ENCODE results near the gene SPATA20. TPM values are rescaled to one million over a fixed set of nuclear protein-coding genes. Genes with fewer than 3 reads are reported as not detected.

SPATA20 gene
- total RNA-seq, 4 donors from 2014 or later, result 34.1 to 67.3 (median 38.1) TPM

- H3K4me1 ChIP-seq, result peaks cover 4 to 15% (median 14%) of the 10 kb centered on the region in 3 donors
- H3K27ac ChIP-seq, result no peak overlapping the region
- H3K36me3 ChIP-seq, result no peaks in the 10 kb centered on the region
- TF ChIP-seq POLR2A (IDR thresholded peaks at IDR 0.05) (no peak), CTCF (IDR thresholded peaks at IDR 0.05) (no peak)
- intact Hi-C loops (cut with DNase I), result no loop called here
- H3K27me3 ChIP-seq, result peaks cover 0 to 10% (median 0%) of the 10 kb centered on the region in 4 donors
- 29 to 62% methylated on average over 5 to 6 of the region's 6 CpGs for WGBS, 2 donors
- no peaks in the 10 kb centered on the region for H3K9me3 ChIP-seq
- H3K4me3 ChIP-seq, result no peak overlapping the region
- no peak for DNase-seq
These were observed 37.8 kb downstream of the SPATA20 start for GRCh38 chr17:50584749-50585148.

DNA sequence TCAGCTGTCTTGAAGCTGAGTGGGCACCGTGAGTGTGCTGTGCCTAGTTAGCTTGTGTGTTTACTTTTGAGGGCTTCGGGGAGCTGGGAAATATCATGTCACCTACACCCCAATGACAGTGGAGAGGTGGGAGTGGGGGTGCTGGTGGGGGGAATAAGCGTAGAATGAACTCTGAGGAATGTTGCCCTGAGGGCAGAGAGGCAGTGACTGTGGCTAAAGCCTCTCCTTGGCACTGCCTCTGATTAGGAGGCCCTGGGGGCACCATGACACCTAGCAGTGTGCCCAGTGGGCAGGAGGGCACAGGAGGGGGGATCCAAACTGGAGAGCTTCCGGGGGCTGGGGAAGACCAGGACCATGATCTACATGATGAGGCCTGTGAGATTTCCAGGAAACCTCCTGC is 38.4 kb downstream of the SPATA20 start:
- intact Hi-C loops (cut with DNase I), result no loop called here

DNA sequence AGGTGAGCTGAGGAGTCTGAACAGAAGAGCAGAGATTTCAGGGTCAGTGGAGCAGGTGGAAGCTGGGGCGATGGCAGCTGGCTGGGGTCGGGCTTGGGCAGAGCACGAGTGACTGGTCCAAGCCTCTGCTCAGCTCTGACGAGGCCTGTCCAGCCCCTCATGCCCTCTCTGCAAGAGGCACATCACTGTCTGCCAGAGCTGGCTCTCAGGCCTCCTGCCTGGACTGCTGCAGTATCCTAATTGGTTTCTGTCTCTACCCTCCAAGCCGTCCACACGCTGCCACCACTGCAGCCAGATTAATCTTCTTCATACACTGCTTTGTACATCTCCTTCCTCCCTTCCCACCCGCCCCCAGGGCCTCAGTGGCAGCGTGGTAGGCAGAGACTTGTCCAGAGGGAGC is 38.9 kb downstream of the SPATA20 start:
- WGBS, 2 donors, result 58 to 74% methylated on average over 4 to 6 of the region's 8 CpGs
- H3K36me3 ChIP-seq, result no peaks in the 10 kb centered on the region
- DNase-seq, result no peak
- H3K27me3 ChIP-seq, result no peaks in the 10 kb centered on the region
- TF ChIP-seq POLR2A (IDR thresholded peaks at IDR 0.05) (no peak), CTCF (IDR thresholded peaks at IDR 0.05) (no peak)
- H3K9me3 ChIP-seq, result no peaks in the 10 kb centered on the region
- intact Hi-C loops (cut with DNase I), result no loop called here
- H3K4me3 ChIP-seq, result no peak overlapping the region
- H3K4me1 ChIP-seq, result peaks cover 4 to 21% (median 20%) of the 10 kb centered on the region in 3 donors
- no peak overlapping the region for H3K27ac ChIP-seq

More for the DNA sequence above, 38.4 kb downstream of the SPATA20 start:
- no peak overlapping the region for H3K27ac ChIP-seq
- no peak overlapping the region for H3K4me3 ChIP-seq
- WGBS, 2 donors, result 60 to 63% methylated on average over 3 to 4 of the region's 4 CpGs
- no peaks in the 10 kb centered on the region for H3K9me3 ChIP-seq
- no peaks in the 10 kb centered on the region for H3K36me3 ChIP-seq
- TF ChIP-seq POLR2A (IDR thresholded peaks at IDR 0.05), result no peak
- no peak for TF ChIP-seq CTCF (IDR thresholded peaks at IDR 0.05)
- peaks cover 0 to 4% (median 0%) of the 10 kb centered on the region in 4 donors for H3K27me3 ChIP-seq
- no peak for DNase-seq
- peaks cover 4 to 21% (median 20%) of the 10 kb centered on the region in 3 donors for H3K4me1 ChIP-seq

- H3K4me1 ChIP-seq, result peaks cover 4 to 21% (median 20%) of the 10 kb centered on the region in 3 donors
- H3K27me3 ChIP-seq, result no peaks in the 10 kb centered on the region
- no peaks in the 10 kb centered on the region for H3K9me3 ChIP-seq
- no peak overlapping the region for H3K27ac ChIP-seq
- no peaks in the 10 kb centered on the region for H3K36me3 ChIP-seq
- no peak overlapping the region for H3K4me3 ChIP-seq
- DNase-seq, result no peak
- intact Hi-C loops (cut with DNase I), result no loop called here
- 89 to 92% methylated on average over 2 to 6 of the region's 9 CpGs for WGBS, 2 donors
- TF ChIP-seq POLR2A (IDR thresholded peaks at IDR 0.05), result no peak
- no peak for TF ChIP-seq CTCF (IDR thresholded peaks at IDR 0.05)
These were observed 39.7 kb downstream of the SPATA20 start for GRCh38 chr17:50586421-50587247.

- Histone ChIP-seq H3K27me3 (no peaks in the 10 kb centered on the region), H3K27ac (no peak overlapping the region), H3K4me3 (no peak overlapping the region), H3K9me3 (no peaks in the 10 kb centered on the region), H3K4me1 (peaks cover 4 to 21% (median 20%) of the 10 kb centered on the region in 3 donors), H3K36me3 (no peaks in the 10 kb centered on the region)
- 78 to 79% methylated on average over 6 of the region's 9 CpGs for WGBS, 2 donors
- no peak for DNase-seq
- intact Hi-C loops (cut with DNase I), result no loop called here
- TF ChIP-seq POLR2A (IDR thresholded peaks at IDR 0.05), result no peak
- TF ChIP-seq CTCF (IDR thresholded peaks at IDR 0.05), result no peak
These were observed 40.6 kb downstream of the SPATA20 start for GRCh38 chr17:50587571-50587970.
